Keratinocyte (primary cell): ENCODE data around the gene SLC31A2.
"Not testable (repeated sequence)": the region's sequence is repeated elsewhere in the genome, so short reads cannot be mapped to it uniquely, and the experiment has no call there.

ENCODE experiments used
- CTCF ChIP-seq, 3 experiments: IDR thresholded peaks in 1 of 3; conservative IDR thresholded peaks in 1 of 3; optimal IDR thresholded peaks in 1 of 3; 2 replicates in 2 of 3; 3 replicates in 1 of 3; pipeline versions ENCODE3 to v1.5.1; 2011; ENCODE audit warnings: low read length in 3 of 3, mild to moderate bottlenecking in 3 of 3, moderate library complexity in 2 of 3, control low read depth in 1 of 3, inconsistent platforms in 1 of 3; ENCODE audit not compliant: insufficient read depth in 2 of 3; ENCODE audit errors: extremely low read depth in 1 of 3
- EZH2 ChIP-seq: IDR thresholded peaks from one replicate; pipeline ENCODE4 v1.6.1; 2012; ENCODE audit warnings: inconsistent platforms, mild to moderate bottlenecking, low read length, moderate library complexity

- not testable (repeated sequence) for TF ChIP-seq CTCF (optimal IDR thresholded peaks at IDR 0.05 in 1 of 3, IDR thresholded peaks at IDR 0.05 in 1 of 3, conservative IDR thresholded peaks at IDR 0.05 in 1 of 3; ENCODE audit: extremely low read depth in 1 of 3, insufficient read depth in 2 of 3, low read length in 3 of 3); EZH2
Measured at GRCh38 chr9:113149561-113149960, 1.2 kb upstream of the SLC31A2 start.
